ENCODE measurements around the gene PIP4K2C.

GRCh38 chr12:57558864-57559263 lies 32.1 kb upstream of the PIP4K2C start:
- no peak for TF ChIP-seq GATA2 (IDR thresholded peaks at IDR 0.05; ENCODE audit: low read depth, low read length)
- TF ChIP-seq GATA3 (IDR thresholded peaks at IDR 0.05; ENCODE audit: low read depth, low read length) = no peak

Measured in SH-SY5Y (cell line).